ENCODE data around the gene SFRP2. TPM values are rescaled to one million over a fixed set of nuclear protein-coding genes. Genes with fewer than 3 reads are reported as not detected.
A peak's percentile ranks its signal among the peaks of the same experiment; 100 is the strongest.

Gene SFRP2
- polyA plus RNA-seq, 3 donors, result not detected

GRCh38 chr4:153745651-153746050, 43.2 kb downstream of the SFRP2 start:
- Mint-ChIP-seq H3K4me1 (peaks cover 88% of the 10 kb centered on the region), H3K27ac (peak overlapping the region in 1 of 7 donors; percentile 61), H3K4me3 (no peak overlapping the region), H3K27me3 (ENCODE audit: low read depth in 3 of 3) (no peaks in the 10 kb centered on the region), H3K36me3 (peaks cover 7 to 20% of the 10 kb centered on the region in 2 donors), H3K9me3 (peaks cover under 1 to 10% (median 6%) of the 10 kb centered on the region in 7 donors)
- Histone ChIP-seq H3K4me3 (replicated peaks in 1 of 3; ENCODE audit: low read depth in 2 of 3, low read length in 3 of 3) (no peak overlapping the region), H3K9me3 (replicated peaks in 1 of 2; ENCODE audit: control insufficient read depth in 1 of 2, insufficient read depth in 1 of 2, low read length in 2 of 2) (peaks cover 0 to 4% of the 10 kb centered on the region in 2 donors), H3K27me3 (ENCODE audit: control insufficient read depth in 2 of 2, insufficient read depth in 2 of 2, low read length in 2 of 2) (no peaks in the 10 kb centered on the region), H2AFZ (ENCODE audit: insufficient read depth, low read depth, low read length, poor library complexity, severe bottlenecking) (no peak overlapping the region), H3K4me1 (ENCODE audit: control insufficient read depth in 1 of 2, insufficient read depth in 2 of 2, low read length in 2 of 2) (peaks cover 76 to 86% of the 10 kb centered on the region in 2 donors), H3K27ac (ENCODE audit: low read depth in 1 of 2, low read length in 2 of 2) (peak overlapping the region in 1 of 2 donors; percentile 11), H3K9ac (ENCODE audit: insufficient read depth, low read length, poor library complexity, severe bottlenecking) (no peak overlapping the region), H3K36me3 (replicated peaks in 1 of 2; ENCODE audit: control insufficient read depth in 1 of 2, insufficient read depth in 2 of 2, low read length in 2 of 2) (no peaks in the 10 kb centered on the region), H3K4me2 (replicated peaks; ENCODE audit: extremely low read depth, low read length, poor library complexity, severe bottlenecking) (peak overlapping the region; percentile 1), H3K79me2 (ENCODE audit: insufficient read depth, low read length) (peaks cover 4% of the 10 kb centered on the region), H4K20me1 (ENCODE audit: insufficient read depth, low read length) (no peaks in the 10 kb centered on the region)
- no peak for TF ChIP-seq CTCF (IDR thresholded peaks at IDR 0.05)
- no peak for DNase-seq
- intact Hi-C loops (cut with micrococcal nuclease), result loop anchor here in 1 of 2 donors (10.0 kb wide), 1 partner anchor 61 kb away; the partner anchor contains the start of gene TLR2

GRCh38 chr4:153741541-153741940, 47.3 kb downstream of the SFRP2 start:
- H3K4me3 Mint-ChIP-seq, result peak overlapping the region in 1 of 2 donors; percentile 48
- H3K27ac ChIP-seq (ENCODE audit: low read depth in 1 of 2, low read length in 2 of 2), result peak overlapping the region; percentile 45 to 65
- H3K9me3 Mint-ChIP-seq, result peaks cover 11 to 17% (median 14%) of the 10 kb centered on the region in 7 donors
- no CpG with 5 or more reads among the region's 2 CpGs for WGBS (ENCODE audit: insufficient coverage)
- intact Hi-C loops (cut with micrococcal nuclease), result loop anchor here in 1 of 2 donors (10.0 kb wide), 1 partner anchor 57 kb away; the partner anchor contains the start of gene TLR2
- peak in 2 of 3 donors; percentile 31 to 65 for DNase-seq
- TF ChIP-seq CTCF (IDR thresholded peaks at IDR 0.05), result no peak
- peak overlapping the region in 1 of 3 experiments; percentile 34 for H3K4me3 ChIP-seq (replicated peaks in 1 of 3; ENCODE audit: low read depth in 2 of 3, low read length in 3 of 3)
- peaks cover 0 to 8% of the 10 kb centered on the region in 2 donors for H3K36me3 ChIP-seq (replicated peaks in 1 of 2; ENCODE audit: control insufficient read depth in 1 of 2, insufficient read depth in 2 of 2, low read length in 2 of 2)
- H3K27ac Mint-ChIP-seq, result peak overlapping the region; percentile 68 to 91 (median 85)
- no peaks in the 10 kb centered on the region for H3K79me2 ChIP-seq (ENCODE audit: insufficient read depth, low read length)
- H2AFZ ChIP-seq (ENCODE audit: insufficient read depth, low read depth, low read length, poor library complexity, severe bottlenecking), result no peak overlapping the region
- H3K4me1 ChIP-seq (ENCODE audit: control insufficient read depth in 1 of 2, insufficient read depth in 2 of 2, low read length in 2 of 2), result peaks cover 39 to 53% of the 10 kb centered on the region in 2 donors
- H3K36me3 Mint-ChIP-seq, result peaks cover 12 to 33% of the 10 kb centered on the region in 2 donors
- H3K9me3 ChIP-seq (replicated peaks in 1 of 2; ENCODE audit: control insufficient read depth in 1 of 2, insufficient read depth in 1 of 2, low read length in 2 of 2), result peaks cover 5 to 7% of the 10 kb centered on the region in 2 donors
- H3K4me2 ChIP-seq (replicated peaks; ENCODE audit: extremely low read depth, low read length, poor library complexity, severe bottlenecking), result peak overlapping the region; percentile 41
- H4K20me1 ChIP-seq (ENCODE audit: insufficient read depth, low read length), result no peaks in the 10 kb centered on the region
- peaks cover 58% of the 10 kb centered on the region for H3K4me1 Mint-ChIP-seq
- H3K9ac ChIP-seq (ENCODE audit: insufficient read depth, low read length, poor library complexity, severe bottlenecking), result no peak overlapping the region
- H3K27me3 Mint-ChIP-seq (ENCODE audit: low read depth in 3 of 3), result peaks cover 0 to 1% (median 0%) of the 10 kb centered on the region in 3 donors
- H3K27me3 ChIP-seq (ENCODE audit: control insufficient read depth in 2 of 2, insufficient read depth in 2 of 2, low read length in 2 of 2), result no peaks in the 10 kb centered on the region

Data from CD14-positive monocyte (primary cell).